ENCODE measurements around the gene OLIG3.

The OLIG3 gene

GRCh38 chr6:137495703-137496336 is 1.6 kb upstream of the OLIG3 start:
- no peak for DNase-seq

- DNase-seq: no peak
Observed at GRCh38 chr6:137494988-137495702, 951 bp upstream of the OLIG3 start.

GRCh38 chr6:137493218-137494038 is 766 bp downstream of the OLIG3 start:
- no peak for DNase-seq

- DNase-seq: no peak
Observed at GRCh38 chr6:137492289-137493217, 1.6 kb downstream of the OLIG3 start.

GRCh38 chr6:137491478-137491877 is 2.7 kb downstream of the OLIG3 start:
- DNase-seq: no peak

GRCh38 chr6:137490961-137491360 is 3.2 kb downstream of the OLIG3 start:
- no peak for DNase-seq

GRCh38 chr6:137490006-137490905 is 3.9 kb downstream of the OLIG3 start:
- DNase-seq: no peak

- no peak for DNase-seq
Observed at GRCh38 chr6:137489046-137490005, 4.9 kb downstream of the OLIG3 start.

GRCh38 chr6:137488150-137489045 is 5.8 kb downstream of the OLIG3 start:
- DNase-seq: no peak

- DNase-seq: no peak
Observed at GRCh38 chr6:137487869-137488149, 6.4 kb downstream of the OLIG3 start.

- DNase-seq: no peak
Observed at GRCh38 chr6:137487181-137487868, 6.9 kb downstream of the OLIG3 start.

- DNase-seq: no peak
Observed at GRCh38 chr6:137486416-137486815, 7.8 kb downstream of the OLIG3 start.

GRCh38 chr6:137480431-137480830 is 13.8 kb downstream of the OLIG3 start:
- DNase-seq: no peak

- no peak for DNase-seq
Observed at GRCh38 chr6:137475103-137475502, 19.1 kb downstream of the OLIG3 start.

- DNase-seq: no peak
Observed at GRCh38 chr6:137473598-137473997, 20.6 kb downstream of the OLIG3 start.

- DNase-seq: no peak
Observed at GRCh38 chr6:137472641-137473137, 21.5 kb downstream of the OLIG3 start.

GRCh38 chr6:137471986-137472385 is 22.2 kb downstream of the OLIG3 start:
- DNase-seq: peak; percentile 81

- DNase-seq: peak; percentile 53
Observed at GRCh38 chr6:137471497-137471896, 22.7 kb downstream of the OLIG3 start.

GRCh38 chr6:137467211-137467610 is 27.0 kb downstream of the OLIG3 start:
- no peak for DNase-seq

All from NCI-H1694 treated with DMSO at 0.1 percent for 48 hours (cell line).